Measurements from ENCODE around the gene GNB2. TPM values are rescaled to one million over a fixed set of nuclear protein-coding genes. Genes with fewer than 3 reads are reported as not detected.

Gene GNB2
- total and polyA plus RNA-seq, 2 of the 13 experiments (the other 11 are each of a cell fraction or from before 2014, with no cell fraction given): 48.3 to 67.1 TPM

DNA sequence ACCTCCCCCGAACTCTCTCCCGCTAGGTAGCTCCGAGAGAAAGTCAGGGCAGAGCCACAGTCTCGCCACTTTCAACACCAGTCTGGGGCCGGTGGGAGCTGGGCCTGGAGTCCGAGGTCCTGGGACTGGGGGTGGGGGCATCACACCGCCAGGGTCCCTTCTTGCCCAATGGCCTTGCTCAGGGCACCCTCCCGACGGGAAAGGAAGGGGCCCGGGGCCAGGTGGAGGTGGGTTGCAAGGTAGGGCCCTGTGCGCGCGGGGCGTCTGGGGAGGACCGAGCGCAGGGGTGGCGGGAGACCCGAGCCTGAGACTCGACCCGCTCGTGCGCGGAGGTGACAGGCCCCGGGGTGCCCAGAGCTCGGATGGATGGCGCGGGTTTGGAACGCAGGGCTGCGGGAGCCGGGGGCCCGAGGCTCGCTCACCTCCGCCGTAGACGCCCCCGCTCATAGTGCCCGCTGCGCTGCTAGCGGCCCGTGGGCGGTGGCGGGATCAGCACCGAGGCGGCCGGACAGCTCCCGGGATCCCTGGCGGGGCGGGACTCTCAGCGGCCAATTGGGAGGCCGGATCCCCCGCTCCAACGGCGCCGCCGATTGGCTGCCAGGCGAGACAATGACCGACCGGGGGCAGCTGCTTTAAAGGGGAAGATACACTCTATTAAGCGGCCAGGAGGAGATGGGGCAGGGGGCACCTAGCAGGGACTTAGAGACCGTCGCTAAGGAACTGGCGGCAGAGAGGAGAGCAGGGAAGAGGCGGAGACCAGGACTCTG, 17.4 kb upstream of the GNB2 start, which contains the start of gene ACTL6B (continued):
- TF ChIP-seq, protein P1, sequence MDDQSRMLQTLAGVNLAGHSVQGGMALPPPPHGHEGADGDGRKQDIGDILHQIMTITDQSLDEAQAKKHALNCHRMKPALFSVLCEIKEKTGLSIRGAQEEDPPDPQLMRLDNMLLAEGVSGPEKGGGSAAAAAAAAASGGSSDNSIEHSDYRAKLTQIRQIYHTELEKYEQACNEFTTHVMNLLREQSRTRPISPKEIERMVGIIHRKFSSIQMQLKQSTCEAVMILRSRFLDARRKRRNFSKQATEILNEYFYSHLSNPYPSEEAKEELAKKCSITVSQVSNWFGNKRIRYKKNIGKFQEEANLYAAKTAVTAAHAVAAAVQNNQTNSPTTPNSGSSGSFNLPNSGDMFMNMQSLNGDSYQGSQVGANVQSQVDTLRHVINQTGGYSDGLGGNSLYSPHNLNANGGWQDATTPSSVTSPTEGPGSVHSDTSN (CRISPR knock-in tag; IDR thresholded peaks at IDR 0.05; ENCODE audit: borderline replicate concordance): 0 out of 2 replicates have a peak, but pooled peaks have one; percentile 46
- TF ChIP-seq ZNF432 (CRISPR knock-in tag; IDR thresholded peaks at IDR 0.05; ENCODE audit: borderline replicate concordance) (no peak), ZSCAN21 (CRISPR knock-in tag; IDR thresholded peaks at IDR 0.05; ENCODE audit: borderline replicate concordance) (peak; percentile 76; the same call in 1 of the 2 replicates), MAFG (CRISPR knock-in tag; IDR thresholded peaks at IDR 0.05) (no peak), ZNF839 (CRISPR knock-in tag; IDR thresholded peaks at IDR 0.05; ENCODE audit: borderline replicate concordance) (no peak), ZNF761 (CRISPR knock-in tag; conservative IDR thresholded peaks at IDR 0.05) (0 out of 2 replicates have a peak, but pooled peaks have one; percentile 53), MIER3 (CRISPR knock-in tag; IDR thresholded peaks at IDR 0.05; ENCODE audit: borderline replicate concordance) (peak; percentile 33; the same call in 1 of the 2 replicates), IRX3 (CRISPR knock-in tag; IDR thresholded peaks at IDR 0.05; ENCODE audit: borderline replicate concordance, low read depth) (peak; percentile 70; the same call in 1 of the 2 replicates), YEATS2 (CRISPR knock-in tag; IDR thresholded peaks at IDR 0.05; ENCODE audit: borderline replicate concordance) (peak; percentile 44; the same call in 1 of the 2 replicates), MTERF4 (CRISPR knock-in tag; IDR thresholded peaks at IDR 0.05) (peak; percentile 66; the same call in 1 of the 2 replicates), GATAD2A (CRISPR knock-in tag; IDR thresholded peaks at IDR 0.05) (no peak), U2AF1 (optimal IDR thresholded peaks at IDR 0.05; ENCODE audit: low read depth, low read length) (no peak), ZNF251 (CRISPR knock-in tag; IDR thresholded peaks at IDR 0.05) (no peak), ONECUT2 (CRISPR knock-in tag; IDR thresholded peaks at IDR 0.05) (no peak), ZNF343 (CRISPR knock-in tag; IDR thresholded peaks at IDR 0.05) (peak; percentile 47; the same call in 1 of the 2 replicates), ZNF230 (CRISPR knock-in tag; IDR thresholded peaks at IDR 0.05) (0 out of 2 replicates have a peak, but pooled peaks have one; percentile 67)
- TF ChIP-seq, protein P2, sequence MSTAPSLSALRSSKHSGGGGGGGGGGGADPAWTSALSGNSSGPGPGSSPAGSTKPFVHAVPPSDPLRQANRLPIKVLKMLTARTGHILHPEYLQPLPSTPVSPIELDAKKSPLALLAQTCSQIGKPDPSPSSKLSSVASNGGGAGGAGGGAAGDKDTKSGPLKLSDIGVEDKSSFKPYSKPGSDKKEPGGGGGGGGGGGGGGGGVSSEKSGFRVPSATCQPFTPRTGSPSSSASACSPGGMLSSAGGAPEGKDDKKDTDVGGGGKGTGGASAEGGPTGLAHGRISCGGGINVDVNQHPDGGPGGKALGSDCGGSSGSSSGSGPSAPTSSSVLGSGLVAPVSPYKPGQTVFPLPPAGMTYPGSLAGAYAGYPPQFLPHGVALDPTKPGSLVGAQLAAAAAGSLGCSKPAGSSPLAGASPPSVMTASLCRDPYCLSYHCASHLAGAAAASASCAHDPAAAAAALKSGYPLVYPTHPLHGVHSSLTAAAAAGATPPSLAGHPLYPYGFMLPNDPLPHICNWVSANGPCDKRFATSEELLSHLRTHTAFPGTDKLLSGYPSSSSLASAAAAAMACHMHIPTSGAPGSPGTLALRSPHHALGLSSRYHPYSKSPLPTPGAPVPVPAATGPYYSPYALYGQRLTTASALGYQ (CRISPR knock-in tag; IDR thresholded peaks at IDR 0.05): no peak
- TF ChIP-seq, protein P3, sequence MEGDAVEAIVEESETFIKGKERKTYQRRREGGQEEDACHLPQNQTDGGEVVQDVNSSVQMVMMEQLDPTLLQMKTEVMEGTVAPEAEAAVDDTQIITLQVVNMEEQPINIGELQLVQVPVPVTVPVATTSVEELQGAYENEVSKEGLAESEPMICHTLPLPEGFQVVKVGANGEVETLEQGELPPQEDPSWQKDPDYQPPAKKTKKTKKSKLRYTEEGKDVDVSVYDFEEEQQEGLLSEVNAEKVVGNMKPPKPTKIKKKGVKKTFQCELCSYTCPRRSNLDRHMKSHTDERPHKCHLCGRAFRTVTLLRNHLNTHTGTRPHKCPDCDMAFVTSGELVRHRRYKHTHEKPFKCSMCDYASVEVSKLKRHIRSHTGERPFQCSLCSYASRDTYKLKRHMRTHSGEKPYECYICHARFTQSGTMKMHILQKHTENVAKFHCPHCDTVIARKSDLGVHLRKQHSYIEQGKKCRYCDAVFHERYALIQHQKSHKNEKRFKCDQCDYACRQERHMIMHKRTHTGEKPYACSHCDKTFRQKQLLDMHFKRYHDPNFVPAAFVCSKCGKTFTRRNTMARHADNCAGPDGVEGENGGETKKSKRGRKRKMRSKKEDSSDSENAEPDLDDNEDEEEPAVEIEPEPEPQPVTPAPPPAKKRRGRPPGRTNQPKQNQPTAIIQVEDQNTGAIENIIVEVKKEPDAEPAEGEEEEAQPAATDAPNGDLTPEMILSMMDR (CRISPR knock-in tag; IDR thresholded peaks at IDR 0.05): no peak
- TF ChIP-seq, protein P4, sequence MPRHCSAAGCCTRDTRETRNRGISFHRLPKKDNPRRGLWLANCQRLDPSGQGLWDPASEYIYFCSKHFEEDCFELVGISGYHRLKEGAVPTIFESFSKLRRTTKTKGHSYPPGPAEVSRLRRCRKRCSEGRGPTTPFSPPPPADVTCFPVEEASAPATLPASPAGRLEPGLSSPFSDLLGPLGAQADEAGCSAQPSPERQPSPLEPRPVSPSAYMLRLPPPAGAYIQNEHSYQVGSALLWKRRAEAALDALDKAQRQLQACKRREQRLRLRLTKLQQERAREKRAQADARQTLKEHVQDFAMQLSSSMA (CRISPR knock-in tag; IDR thresholded peaks at IDR 0.05): 0 out of 2 replicates have a peak, but pooled peaks have one; percentile 33
- TF ChIP-seq, protein P5, sequence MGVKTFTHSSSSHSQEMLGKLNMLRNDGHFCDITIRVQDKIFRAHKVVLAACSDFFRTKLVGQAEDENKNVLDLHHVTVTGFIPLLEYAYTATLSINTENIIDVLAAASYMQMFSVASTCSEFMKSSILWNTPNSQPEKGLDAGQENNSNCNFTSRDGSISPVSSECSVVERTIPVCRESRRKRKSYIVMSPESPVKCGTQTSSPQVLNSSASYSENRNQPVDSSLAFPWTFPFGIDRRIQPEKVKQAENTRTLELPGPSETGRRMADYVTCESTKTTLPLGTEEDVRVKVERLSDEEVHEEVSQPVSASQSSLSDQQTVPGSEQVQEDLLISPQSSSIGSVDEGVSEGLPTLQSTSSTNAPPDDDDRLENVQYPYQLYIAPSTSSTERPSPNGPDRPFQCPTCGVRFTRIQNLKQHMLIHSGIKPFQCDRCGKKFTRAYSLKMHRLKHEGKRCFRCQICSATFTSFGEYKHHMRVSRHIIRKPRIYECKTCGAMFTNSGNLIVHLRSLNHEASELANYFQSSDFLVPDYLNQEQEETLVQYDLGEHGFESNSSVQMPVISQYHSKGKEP (CRISPR knock-in tag; IDR thresholded peaks at IDR 0.05): no peak; the same call in 1 of the 2 replicates
